ENCODE data around the gene ZDHHC13.

The ZDHHC13 gene

GRCh38 chr11:19173004-19173689 lies 56.2 kb downstream of the ZDHHC13 start:
- no peak for DNase-seq (ENCODE audit: low spot score)

GRCh38 chr11:19173964-19174638 lies 57.1 kb downstream of the ZDHHC13 start:
- no peak for DNase-seq (ENCODE audit: low spot score)

- no peak for DNase-seq (ENCODE audit: low spot score)
Measured at GRCh38 chr11:19176629-19177186, 59.7 kb downstream of the ZDHHC13 start.

GRCh38 chr11:19181531-19182261 lies 64.7 kb downstream of the ZDHHC13 start:
- no peak for DNase-seq (ENCODE audit: low spot score)

GRCh38 chr11:19183646-19184045 lies 66.7 kb downstream of the ZDHHC13 start:
- DNase-seq (ENCODE audit: low spot score) = no peak

DNA sequence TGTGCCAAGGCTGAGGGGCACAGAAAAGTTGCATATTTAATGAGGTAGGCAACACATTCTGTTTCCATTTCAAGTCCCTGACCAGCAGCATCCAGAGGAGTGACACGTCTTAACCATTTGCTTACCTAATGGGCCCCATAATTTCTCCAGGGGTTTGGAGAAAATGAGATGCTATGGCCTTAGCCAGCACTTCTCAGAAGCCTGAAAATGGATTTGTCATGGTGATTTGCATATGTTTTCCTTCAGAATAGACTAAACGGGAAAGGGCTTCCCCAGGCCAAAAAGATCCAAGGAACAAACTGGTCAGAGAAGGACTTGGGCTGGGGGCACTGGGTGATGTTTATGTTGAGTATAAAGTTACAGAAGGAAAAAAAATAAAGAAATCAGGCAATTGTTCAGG lies 68.1 kb downstream of the ZDHHC13 start:
- DNase-seq (ENCODE audit: low spot score) = no peak

DNA sequence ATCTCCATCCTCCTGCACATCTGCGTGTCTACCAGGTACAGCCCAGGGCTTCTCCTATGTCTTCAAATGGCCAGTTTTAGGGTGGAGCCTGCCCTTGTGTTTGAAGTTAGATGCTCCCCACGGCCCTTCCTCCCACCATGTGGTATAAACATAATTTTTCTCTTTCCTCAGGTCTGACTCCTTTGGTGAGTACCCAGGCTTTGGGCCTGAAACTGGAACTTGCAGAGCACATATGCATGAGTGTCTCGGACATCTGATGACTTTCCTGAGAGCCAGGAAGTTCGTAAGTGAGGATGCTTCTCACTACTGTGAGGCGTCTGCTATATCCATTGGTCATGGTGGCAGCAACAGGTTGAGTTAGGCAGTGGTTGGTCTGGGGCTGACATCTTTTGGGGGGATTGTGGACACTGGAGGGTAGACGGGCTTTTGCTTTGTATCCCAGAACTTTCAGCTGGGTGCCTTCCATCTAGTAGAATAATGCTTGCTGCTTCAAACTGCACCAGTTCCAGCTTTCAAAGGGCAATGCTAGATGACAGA lies 68.6 kb downstream of the ZDHHC13 start:
- DNase-seq (ENCODE audit: low spot score) = no peak

- no peak for DNase-seq (ENCODE audit: low spot score)
Measured at GRCh38 chr11:19187114-19187832, 70.3 kb downstream of the ZDHHC13 start.

GRCh38 chr11:19187833-19188258 lies 70.9 kb downstream of the ZDHHC13 start:
- DNase-seq (ENCODE audit: low spot score) = no peak

DNA sequence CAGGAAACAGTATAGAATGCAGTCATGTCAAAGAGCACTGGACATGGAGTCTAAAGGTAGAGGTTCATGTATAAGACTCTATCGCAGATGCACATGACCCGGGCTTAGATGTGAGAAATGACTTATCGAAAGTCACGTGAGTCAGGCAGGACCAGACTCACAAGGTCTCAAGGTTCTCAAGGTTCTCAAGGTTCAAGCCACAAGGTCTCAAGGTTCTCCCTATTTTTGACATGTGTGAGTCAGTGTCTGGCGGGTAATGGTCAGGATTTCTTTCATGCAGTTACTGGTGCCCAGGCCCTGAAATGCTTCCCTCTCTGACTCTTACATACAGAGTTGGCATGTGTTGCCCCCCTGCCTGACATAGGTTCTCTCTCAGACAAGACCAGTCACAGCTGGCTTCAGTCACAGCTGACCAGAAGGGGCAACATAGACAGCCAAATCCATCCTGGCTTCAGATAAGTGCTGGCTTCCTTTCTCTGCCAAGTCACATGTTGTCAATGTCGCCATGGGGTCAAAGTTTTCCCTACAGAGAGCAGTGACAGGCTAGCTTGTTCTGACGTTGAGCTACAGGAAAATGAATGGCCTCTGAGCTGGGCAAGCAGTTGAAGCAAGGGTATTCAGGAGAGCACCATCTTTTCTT lies 74.7 kb downstream of the ZDHHC13 start:
- DNase-seq (ENCODE audit: low spot score) = peak; percentile 15

GRCh38 chr11:19193916-19194315 lies 76.9 kb downstream of the ZDHHC13 start:
- no peak for DNase-seq (ENCODE audit: low spot score)

GRCh38 chr11:19194620-19195308 lies 77.8 kb downstream of the ZDHHC13 start:
- DNase-seq (ENCODE audit: low spot score) = no peak

DNA sequence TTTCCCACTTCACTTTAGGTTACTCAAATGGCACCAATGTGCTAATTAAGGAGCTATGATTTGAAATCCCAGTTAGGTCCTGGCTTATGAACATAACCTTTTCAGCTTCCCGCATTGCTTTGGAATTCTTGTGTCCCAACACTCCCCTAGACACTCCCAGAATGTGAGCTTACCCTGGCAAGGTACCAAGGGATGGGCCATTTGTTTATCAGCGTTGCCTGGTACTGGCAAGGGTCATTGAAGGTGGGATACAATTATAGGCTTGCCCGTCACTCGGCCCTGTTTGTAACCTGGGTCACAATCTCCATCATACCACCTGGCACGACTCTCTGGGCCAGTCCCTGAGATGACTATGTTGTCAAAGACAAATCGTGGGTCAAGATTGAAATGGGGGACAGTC lies 79.5 kb downstream of the ZDHHC13 start:
- no peak for DNase-seq (ENCODE audit: low spot score)

GRCh38 chr11:19199048-19199447 lies 82.1 kb downstream of the ZDHHC13 start:
- DNase-seq (ENCODE audit: low spot score) = no peak

- DNase-seq (ENCODE audit: low spot score) = no peak
Measured at GRCh38 chr11:19199771-19200170, 82.8 kb downstream of the ZDHHC13 start.

GRCh38 chr11:19200410-19201201 lies 83.6 kb downstream of the ZDHHC13 start:
- no peak for DNase-seq (ENCODE audit: low spot score)

- no peak for DNase-seq (ENCODE audit: low spot score)
Measured at GRCh38 chr11:19201737-19202605, 85.0 kb downstream of the ZDHHC13 start, which contains the start of gene CSRP3. Gene CSRP3 (minus strand): TSS chr11:19201983. CDS start chr11:19192448, 9,535 bp downstream.

GRCh38 chr11:19204836-19205235 lies 87.9 kb downstream of the ZDHHC13 start:
- no peak for DNase-seq (ENCODE audit: low spot score)

DNA sequence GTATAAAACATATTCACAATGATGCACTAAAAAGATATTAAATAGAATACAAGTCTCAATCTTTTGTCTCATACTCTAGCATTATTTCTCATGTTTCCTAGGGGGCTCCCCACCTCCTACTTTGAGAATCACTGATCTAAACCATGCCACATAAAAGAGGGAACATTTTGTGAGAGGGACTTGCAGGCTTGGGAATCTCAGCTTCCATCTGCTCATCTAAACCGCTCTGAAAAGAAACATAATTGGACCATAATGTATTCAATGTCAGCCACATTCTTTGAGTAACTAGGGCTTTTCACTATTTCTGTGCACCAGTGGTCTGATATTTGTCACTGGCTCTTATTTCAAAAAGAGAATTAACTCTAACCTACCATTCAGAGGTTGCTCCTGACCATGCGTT lies 91.2 kb downstream of the ZDHHC13 start:
- DNase-seq (ENCODE audit: low spot score) = no peak

Data from HuH-7 (cell line).